AG04449 (cell line): ENCODE results near the gene LBP.

ENCODE experiments used
- CTCF ChIA-PET: fragments of 350-600 bp; formaldehyde crosslinking; extraction: SDS; loops from one replicate; lab custom pipeline; 2021; ENCODE audit warnings: antibody characterized with exemption; lab: Yijun Ruan, JAX
- POLR2A ChIA-PET: fragments of 400-600, 350-600 bp; formaldehyde crosslinking; extraction: SDS; loops from one replicate; lab custom pipeline; 2020; ENCODE audit warnings: antibody characterized with exemption, inconsistent platforms; lab: Yijun Ruan, JAX
- DNase-seq: peaks from one replicate; pipeline ENCODE4 v3.0.0-alpha.2; 2010; ENCODE audit warnings: low read depth, low spot score
- H3K4me3 ChIP-seq: 2 replicates; pipeline ENCODE4 v1.5.1; 2011; ENCODE audit warnings: low read depth, mild to moderate bottlenecking, control low read depth, low read length
- CTCF ChIP-seq: IDR thresholded peaks from one replicate; pipeline ENCODE4 v1.5.1; 2011; ENCODE audit warnings: mild to moderate bottlenecking, moderate library complexity, low read length, control low read depth, inconsistent platforms; ENCODE audit not compliant: insufficient read depth; ENCODE audit errors: missing control alignments

LBP gene

GRCh38 chr20:38423541-38423940 lies 77.3 kb downstream of the LBP start:
- ChIA-PET POLR2A (no interaction called here), CTCF (interaction anchor here (1.4 to 5.4 kb wide), 2 partner anchors 11 to 15 kb away, joined by 3 to 38 read pairs; partner anchors contain the start of gene SNHG17)
- no peak for DNase-seq
- no peak for TF ChIP-seq CTCF
- no peak overlapping the region for H3K4me3 ChIP-seq

- ChIA-PET POLR2A (no interaction called here), CTCF (interaction anchor here (0.9 to 5.4 kb wide), 4 partner anchors 10 to 22 kb away, joined by 3 to 38 read pairs (median 5); partner anchors contain the start of gene SNHG17)
- no peak for TF ChIP-seq CTCF
- no peak for DNase-seq
- H3K4me3 ChIP-seq: no peak overlapping the region
These were observed 78.1 kb downstream of the LBP start for GRCh38 chr20:38424401-38424800.

- DNase-seq: peak; percentile 66
- TF ChIP-seq CTCF: no peak
- CTCF ChIA-PET: interaction anchor here (1.0 to 10.8 kb wide), 5 partner anchors 9 to 19 kb away, joined by 4 to 268 read pairs (median 5); partner anchors contain the start of gene SNHG17
- POLR2A ChIA-PET: interaction anchor here (0.5 to 2.4 kb wide), 5 partner anchors 8 to 1796 kb away, joined by 3 to 31 read pairs (median 6); partner anchors contain the start of gene SNHG17
- no peak overlapping the region for H3K4me3 ChIP-seq
These were observed 80.0 kb downstream of the LBP start for GRCh38 chr20:38426006-38426897.
